Measurements from ENCODE around the gene BTAF1. TPM values are rescaled to one million over a fixed set of nuclear protein-coding genes. Genes with fewer than 3 reads are reported as not detected.

The BTAF1 gene
- total RNA-seq, result 64.1 and 64.4 TPM in 2 replicates

GRCh38 chr10:91923371-91924211 is at the start of gene BTAF1:
BTAF1 (plus strand) TSS chr10:91923770; CDS start chr10:91924077, 307 bp downstream.

GRCh38 chr10:91909117-91909677 is 14.4 kb upstream of the BTAF1 start, which contains the start of gene FGFBP3:
FGFBP3 (minus strand) TSS chr10:91909486; CDS start chr10:91908969, 517 bp downstream.

Other genes starting within 250 kb of the BTAF1 start
- gene TNKS2, start 125.3 kb upstream of the BTAF1 start, total RNA-seq, result 63.2 and 66.4 TPM in 2 replicates
- gene FGFBP3, start 14.3 kb upstream of the BTAF1 start, total RNA-seq, result 0.66 and 0.75 TPM in 2 replicates